Measurements from ENCODE around the gene AQP3.
"Not testable (repeated sequence)": the region's sequence is repeated elsewhere in the genome, so short reads cannot be mapped to it uniquely, and the experiment has no call there.

AQP3 gene

DNA sequence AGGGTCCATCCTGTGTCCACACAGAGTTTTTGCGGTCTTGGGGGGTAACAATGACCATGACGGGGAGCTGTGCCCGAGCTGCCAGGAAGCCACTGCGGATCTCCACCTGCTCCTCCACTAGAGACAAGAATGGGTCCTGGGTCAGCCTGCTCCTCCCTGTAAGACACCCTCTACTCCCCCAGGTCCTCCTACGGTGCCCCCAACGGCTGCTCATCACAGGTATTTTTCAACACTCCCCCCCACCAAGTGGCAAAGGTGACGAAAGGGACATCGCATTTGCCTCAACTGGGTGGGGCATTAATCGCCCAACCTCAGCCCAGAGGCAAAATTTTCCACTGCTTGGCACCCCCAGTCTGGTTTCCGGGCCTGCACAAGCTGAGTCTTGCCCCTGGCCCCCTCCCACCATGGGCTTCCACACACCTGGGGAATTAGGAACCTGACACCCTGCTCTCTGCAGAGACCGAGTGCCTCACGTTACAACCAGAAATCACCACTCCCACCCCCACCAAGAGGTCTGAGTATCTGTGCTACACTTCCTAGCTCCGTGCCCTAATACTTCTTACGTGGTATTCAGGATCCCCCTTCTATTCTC lies 16.7 kb upstream of the AQP3 start:
- no peak for DNase-seq

DNA sequence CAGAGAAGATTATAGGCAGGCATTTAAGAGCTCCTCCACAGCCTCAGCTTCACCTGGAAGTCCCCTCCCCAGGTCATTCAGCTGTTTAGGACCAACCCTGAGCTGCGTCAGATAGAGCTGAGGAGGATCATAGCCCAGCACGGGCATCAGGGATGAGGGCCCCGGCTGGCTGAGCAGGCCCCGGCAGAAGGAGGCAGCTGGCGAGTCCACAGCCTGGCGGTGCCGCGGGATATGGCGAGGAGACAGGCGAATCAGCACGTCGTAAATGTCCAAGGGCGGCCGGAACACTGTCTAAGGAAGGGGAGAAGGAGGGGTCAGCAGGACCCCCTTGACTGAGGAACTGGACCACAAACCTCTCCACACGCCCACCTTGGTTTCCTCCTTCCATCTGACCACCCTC lies 15.8 kb upstream of the AQP3 start:
- DNase-seq, result no peak

DNA sequence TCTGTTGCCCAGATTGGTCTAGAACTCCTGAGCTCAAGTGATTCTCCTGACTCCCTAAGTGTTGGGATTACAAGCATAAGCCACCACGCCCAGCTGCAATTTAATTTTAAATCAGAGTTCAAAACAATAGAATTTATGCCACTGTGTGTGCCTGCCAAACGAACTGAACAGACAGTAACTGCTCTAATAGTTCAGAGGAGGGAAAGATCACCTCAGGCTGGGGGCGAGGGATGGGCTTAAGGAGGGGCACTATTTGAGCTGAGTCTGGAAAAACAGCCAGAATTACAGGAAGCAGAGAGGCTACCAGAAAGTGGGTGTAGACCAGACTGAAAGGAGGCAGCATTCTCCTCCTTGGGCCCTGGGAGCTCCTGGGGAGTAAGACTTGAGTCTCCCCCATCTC lies 14.1 kb upstream of the AQP3 start:
- no peak for DNase-seq

DNA sequence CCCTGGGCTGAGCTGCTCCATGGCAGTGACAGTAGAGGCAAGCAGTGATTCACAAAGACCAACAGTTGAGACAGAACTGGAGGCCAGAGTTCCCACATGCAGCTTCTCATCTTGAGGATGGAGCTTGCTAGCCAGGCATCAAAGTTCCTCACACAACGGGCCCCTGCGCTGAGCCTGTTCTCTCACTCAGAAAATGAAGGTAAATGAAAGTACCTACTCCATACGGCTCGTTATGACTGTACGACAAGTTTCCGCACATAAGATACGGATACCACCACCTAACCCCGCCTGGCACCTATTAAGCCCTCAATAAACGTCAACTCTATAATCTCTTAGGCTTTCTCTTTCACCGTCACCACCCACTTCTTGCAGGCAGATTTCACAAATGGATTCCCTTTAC lies 13.5 kb upstream of the AQP3 start:
- DNase-seq, result no peak

DNA sequence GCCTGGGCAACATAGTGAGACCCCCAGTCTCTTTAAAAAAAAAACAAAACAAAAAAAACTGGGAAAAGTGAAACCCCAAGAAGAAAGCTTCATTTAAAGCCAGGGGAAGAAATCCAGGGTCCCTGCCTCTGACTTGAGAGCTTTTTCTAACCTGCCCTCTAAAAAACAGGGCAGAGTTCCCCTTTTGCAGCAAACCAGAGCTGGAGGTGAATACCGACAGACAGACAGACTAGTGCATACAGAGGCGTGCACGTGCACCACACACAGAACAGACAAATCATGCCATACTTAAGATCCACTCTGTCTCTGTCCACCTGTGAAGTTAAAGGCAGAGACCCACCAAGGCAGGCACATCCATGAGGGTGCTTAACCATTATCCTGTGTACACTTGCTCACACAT lies 11.7 kb upstream of the AQP3 start:
- DNase-seq, result no peak

DNA sequence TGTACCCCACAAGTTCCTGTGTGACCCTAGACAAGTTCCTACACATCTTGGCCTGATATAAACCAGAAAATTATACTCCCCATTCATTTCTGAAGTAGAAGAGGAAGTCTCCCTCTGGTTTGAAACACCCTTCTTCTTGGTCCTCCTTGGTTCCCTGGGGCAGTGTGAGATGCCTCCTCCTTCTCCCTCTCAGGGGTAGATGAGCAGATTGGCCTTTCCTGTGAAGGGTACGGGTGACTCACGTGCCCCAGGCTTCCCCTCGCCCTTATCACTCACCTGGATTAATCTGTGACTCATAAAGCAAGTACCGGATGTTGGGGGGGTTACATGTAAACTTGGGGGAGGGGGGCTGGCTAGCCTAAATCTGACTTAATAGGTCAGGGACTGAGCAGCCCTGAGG lies 11.1 kb upstream of the AQP3 start:
- DNase-seq, result no peak

DNA sequence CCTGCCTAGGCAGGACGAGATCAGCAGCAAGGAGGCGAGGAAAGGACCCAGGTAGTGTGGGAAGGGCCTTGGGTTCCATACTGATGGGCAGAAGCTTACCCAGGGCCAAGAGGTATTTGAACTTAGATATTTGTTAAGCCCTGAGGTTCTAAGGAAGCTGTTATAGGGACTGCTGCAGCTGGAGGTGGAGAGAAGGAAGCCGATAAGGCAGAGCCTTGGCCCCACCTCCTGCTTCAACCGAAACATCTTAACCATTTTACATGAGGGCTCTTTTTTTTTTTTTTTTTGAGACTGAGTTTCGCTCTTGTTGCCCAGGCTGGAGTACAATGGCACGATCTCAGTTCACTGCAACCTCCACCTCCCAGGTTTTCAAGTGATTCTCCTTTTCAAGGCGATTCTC lies 8.6 kb upstream of the AQP3 start:
- DNase-seq, result no peak

DNA sequence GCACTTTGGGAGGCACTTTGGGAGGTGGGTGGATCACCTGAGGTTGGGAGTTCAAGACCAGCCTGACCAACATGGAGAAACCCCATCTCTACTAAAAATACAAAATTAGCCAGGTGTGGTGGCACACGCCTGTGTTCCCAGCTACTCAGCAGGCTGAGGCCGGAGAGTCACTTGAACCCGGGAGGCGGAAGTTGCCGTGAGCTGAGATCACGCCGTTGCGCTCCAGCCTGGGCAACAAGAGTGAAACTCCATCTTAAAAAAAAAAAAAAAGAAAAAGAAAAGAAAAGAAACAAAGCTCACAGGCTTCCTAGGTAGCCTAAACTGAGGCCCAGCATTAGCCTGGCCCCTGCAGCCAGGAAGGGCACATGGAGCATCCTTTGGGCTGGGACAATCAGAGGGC lies 8.1 kb upstream of the AQP3 start:
- not testable (repeated sequence) for DNase-seq

DNA sequence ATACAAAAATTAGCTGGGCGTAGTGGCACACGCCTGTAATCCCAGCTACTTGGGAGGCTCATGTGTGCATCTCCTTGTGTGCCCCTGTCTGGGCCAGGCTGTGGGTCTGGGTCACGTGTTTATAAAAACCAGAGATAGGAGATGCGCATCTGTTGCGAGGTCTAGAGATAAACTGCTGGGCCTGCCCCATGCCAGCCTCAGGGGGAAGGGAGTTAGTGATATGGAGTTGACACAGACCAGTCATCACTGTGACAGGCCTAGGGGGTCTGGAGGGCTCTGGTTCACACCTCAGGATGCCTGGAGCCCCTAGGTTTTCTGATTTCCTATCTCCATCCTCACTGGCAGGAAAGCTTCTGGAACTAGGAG lies 7.3 kb upstream of the AQP3 start:
- DNase-seq, result not testable (repeated sequence)

DNA sequence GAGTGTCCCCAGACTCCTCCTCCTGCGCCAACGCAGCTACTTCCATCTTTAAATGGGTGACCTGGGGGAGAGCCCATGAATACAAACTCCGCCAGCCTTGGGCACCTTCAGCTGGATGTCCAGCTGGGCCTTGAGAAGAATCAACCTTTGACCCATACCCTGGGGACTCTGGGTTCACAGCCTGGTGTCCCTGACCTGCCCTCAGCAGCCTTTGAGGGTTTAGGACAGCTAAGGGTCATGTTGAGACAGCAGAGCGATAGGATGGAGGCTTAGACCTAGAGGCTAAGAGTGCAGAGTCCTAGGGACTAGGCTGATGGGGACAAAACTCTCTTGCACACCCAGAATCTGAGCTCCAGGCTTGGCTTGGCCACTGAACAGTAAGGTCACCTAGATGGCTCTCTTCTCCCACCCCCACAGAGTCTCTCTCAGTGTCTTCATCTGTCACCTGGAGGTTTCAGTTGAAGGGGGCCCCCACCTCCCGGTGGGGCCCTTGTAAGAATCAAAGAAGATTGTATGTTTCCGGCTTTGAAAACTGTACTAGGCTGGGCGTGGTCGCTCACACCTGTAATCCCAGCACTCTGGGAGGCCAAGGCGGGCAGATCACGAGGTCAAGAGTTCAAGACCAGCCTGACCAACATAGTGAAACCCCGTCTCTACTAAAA lies 6.7 kb upstream of the AQP3 start:
- DNase-seq, result no peak

DNA sequence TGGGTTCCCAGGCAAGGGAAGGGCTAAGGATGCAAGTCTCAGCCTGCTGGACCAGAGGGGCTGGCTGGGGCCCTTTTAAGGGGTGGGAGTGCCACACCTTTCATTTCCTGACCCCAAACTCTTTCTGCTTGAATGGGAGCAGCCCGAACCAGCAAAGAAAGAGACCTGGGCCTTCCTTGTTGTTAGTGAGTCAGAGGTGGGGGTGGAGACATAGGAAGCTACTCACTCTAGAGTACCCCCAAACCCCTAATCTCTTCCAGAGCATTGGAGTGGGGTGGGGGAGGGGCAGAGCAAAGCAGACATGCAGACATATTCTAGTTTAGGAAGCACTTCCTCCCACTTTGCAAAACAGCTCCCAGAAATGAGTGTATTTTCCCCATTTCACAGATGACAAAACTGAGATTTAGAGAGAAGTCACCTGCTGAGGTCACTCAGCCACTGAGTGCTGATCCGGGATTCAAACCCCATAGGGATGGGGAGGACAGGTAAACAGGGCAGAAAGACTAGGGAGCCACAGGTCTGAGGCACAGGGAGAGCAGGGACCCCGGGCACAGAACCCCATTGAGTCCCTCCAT lies 6.0 kb upstream of the AQP3 start:
- no peak for DNase-seq

DNA sequence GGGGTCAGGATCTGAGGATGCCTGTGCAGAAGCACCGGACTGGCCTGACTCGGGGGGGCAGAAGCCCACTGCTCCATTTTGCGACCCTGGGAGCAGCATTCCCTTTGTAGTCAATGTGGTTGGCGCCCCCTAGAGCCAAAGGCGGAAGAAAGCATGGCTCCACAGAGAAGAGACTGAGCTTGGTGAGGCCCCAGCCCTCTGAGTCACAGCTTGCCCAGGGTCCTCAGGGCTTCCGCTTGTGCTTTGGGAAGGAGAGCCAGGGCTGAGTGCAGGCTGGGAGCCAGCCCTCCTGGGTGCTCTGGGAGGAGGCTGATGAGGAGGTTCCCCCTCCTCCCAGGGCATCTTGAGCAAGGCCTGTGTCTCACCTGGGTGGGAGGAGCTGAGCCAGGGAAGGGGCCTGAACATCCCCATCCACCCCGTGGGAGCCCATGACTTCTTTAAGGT lies 5.5 kb upstream of the AQP3 start:
- peak; percentile 36 for DNase-seq

DNA sequence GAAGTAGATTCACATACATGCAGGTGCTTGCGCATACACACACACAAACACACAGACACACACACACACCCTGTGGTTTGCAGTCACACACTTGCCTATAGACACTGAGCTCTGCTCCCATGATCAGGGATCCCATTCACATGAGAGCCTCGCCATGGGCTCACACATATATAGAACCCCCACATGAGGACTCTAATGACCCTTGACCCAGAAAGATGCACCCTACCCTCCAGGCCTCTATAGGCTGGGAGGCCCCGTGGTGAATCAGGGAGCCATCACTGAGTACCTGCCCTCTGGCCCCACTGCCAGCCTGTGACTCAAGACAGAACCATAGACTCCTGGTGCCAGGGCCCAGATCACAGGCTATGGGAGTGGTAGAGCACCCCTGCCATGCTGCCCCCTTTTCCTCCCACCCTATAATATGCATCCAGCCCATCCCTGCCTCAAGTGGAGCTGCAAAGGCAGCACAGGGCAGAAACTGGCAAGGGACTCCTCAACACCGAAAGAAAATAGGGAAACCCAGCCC lies 3.3 kb upstream of the AQP3 start:
- no peak for DNase-seq

DNA sequence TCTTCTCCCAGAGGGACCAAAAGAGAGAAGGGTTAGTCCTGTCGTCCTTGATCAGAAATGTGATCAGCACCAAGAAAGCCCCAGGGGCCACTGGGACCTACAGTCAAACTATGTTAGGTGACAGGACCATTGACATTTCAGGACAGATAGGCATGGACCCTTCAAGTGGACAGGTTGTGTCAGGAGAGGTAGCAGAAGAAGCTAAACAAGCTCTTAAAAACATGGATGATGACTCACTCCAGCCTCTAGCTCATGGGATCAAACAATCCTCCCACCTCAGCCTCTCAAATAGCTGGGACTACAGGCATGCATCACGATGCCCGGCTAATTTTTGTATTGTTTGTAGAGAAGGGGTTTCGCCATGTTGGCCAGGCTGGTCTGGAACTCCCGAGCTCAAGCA lies 2.3 kb upstream of the AQP3 start:
- no peak for DNase-seq

DNA sequence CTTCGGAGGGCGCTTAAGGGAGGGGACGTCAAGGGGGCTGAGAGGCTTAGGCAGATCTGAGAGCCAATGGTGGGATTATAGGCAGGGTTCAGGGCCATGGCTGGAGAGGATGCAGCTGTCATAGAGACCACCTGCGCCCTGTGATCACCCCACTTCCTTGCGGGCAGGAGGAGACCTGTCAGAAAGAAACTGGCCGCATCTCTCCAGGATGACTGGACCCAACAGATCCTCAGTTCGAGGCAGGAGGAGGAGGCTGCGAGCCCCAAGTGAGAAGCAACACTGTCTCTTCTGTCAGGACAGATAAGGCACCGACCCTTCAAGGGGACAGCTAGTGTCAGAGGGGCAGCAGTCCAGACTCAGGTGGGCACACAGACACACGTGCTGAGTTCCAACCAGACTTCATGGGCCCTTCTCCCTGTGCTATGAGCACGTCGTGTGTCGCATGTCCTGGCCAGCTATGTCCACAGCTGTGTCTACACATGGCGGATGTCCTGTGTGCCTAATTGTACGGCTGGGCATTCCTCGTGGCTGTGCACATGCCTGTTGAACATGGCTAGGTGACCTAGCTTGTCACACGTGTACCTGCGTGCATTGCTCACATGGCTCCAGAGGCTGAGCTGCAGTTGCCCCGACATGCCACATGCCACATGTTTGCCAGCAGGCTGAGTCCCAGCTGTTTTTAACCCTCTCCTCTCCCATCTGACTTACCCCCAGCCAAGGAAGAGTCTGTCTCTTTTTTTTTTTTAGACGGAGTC lies 583 bp upstream of the AQP3 start:
- no peak for DNase-seq

DNA sequence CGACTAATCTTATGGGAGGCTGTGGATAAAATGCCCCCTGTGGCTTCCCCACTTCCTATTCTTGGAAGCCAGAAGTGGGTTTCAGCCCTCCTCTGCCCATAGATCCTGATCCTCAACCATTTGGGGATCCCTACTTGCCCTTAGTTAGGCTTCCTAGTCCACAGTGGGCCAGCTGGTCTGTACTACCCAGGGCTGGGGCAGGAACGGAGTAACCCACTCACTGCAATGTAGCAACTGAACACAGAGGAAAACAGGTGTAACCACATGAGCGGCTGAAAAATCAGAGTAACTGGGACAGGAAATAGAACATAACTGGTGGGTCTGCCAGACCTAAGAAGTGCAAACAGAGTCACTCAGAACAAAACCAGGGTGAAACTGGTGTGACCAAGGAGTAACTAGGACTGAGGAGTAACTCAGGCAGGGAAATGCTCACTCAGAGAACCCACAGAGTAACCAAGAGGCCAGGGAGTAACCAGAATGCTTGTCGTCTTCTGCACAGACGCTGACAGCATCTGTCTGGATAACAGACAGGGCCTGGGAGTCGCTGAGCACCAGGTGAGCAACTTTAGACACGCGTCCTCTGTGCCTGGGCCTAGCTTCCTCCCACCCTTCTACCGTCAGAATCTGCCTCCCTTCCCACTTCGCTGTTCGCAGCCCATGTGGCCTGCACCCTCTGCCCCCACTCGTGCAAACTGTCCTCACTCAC lies 1.0 kb downstream of the AQP3 start:
- DNase-seq, result no peak

DNA sequence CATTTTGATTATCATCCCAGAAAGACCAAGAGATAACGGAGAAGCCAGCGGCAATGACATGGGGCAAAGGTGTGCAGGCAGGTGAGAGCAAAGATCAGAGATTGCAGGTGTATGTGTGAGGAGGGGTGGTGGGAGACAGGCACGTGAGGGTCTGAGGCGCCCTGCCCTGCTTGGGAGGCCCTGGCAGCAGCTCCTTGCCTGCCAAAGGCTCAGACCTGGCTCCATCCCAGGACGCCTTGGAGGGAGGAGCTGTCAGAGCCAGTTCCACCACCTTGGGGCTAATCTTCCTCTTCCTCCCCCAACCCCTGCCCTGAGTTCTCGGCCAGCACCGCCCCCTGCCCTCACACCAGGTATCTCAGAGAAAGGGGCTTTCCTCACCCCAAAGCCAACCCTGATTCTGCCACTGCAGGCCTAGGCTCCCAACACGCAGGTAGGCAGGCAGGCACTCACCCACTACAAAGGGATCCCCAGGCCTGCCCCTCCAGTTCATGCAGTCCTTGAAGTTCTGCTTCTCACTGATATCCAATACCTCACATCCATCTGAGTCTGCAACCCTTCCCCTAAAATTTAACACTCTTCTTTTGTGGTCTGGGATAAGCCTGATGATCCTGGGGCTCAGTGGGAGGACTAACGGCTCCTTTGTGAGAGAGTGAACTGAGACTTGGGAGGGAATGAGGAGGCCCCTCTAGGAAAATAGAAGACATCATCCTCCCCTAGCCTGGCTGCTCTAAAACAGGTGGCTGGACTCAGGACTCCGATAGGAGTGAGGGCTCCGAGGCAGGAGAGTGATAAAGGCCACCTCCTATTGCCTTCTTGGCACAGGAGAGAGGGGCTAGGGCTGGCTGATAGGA lies 1.8 kb downstream of the AQP3 start:
- DNase-seq, result no peak

DNA sequence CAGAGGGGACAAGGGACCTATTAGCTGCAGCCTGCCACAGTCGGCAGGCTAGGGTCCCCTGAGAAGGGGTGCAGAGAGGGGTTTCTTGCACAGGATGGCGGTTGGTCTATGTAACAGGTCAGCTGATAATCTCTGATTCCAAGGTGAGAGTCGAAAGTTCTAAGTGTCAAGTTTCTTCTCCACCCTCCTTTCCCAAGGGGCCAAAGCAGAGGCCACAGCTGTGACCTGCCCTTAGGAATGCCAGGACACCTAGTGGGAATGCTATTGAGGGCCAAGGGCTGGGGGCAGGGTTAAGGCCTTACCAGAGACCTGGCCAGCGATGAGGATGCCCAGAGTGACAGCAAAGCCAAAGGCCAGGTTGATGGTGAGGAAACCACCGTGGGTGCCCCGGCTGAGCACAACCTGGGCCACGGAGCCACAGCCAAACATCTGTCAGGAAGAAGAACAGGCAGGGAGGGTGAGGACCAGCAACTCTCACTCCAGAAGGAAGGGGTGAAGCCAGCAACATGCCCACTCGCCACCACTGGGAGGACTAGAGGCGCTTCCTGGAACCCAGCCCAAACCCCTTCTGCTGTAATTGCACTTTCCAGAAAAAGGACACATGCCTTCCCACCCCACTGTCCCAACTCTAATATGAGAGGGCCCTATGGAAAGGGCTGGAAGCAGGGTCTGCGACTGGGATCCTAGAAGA lies 3.8 kb downstream of the AQP3 start:
- no peak for DNase-seq

DNA sequence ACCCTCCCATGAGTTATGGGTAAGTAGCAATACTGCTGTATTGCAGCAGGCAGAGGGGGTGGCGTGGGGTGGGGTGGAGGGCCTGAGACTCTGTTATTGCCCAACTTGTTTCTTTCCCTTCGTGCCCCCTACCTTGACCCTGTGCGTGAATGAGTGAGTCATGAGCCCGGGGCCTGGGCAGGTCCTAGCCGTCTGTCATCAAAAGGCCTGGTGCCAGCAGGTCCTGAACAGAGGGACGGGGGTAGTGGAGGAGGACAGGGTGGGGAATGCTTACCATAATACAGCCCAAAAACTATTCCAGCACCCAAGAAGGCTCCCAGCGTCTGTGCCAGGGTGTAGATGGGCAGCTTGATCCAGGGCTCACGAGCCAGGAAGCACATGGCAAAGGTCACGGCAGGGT lies 4.3 kb downstream of the AQP3 start:
- no peak for DNase-seq

DNA sequence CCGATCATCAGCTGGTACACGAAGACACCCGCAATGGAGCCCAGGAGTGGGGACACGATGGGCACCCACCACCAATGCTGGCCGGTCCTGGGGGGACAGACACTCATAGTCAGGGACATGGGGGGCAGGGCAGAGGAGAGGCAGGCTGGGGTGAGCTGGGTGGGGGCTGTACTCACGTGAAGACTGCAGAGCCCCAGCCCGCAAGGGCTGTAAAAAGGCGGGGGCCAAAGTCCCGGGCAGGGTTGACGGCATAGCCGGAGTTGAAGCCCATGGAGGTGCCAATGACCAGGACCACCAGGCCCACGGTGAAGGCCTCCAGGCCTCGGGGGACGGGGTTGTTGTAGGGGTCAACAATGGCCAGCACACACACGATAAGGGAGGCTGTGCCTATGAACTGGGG lies 5.3 kb downstream of the AQP3 start:
- DNase-seq, result no peak

DNA sequence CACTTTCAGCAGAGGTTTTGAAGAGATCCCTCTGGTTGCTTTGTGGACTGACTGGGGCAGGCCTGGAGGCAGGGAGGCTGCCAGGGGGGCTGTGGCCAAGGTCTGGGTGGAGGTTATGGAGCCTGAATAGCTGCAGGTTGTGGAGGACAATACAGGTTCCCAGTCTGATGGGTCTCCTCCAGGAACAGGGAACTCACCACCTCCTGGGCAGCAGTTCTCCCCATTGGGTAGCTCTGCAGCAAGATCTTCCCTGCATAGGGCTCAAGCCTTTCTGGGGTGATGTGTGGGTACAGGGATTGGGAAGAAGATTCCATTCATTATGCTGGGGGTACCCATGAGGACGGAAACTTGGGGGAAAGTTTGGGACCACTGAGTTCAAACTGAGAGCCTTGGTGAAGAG lies 6.8 kb downstream of the AQP3 start:
- no peak for DNase-seq

DNA sequence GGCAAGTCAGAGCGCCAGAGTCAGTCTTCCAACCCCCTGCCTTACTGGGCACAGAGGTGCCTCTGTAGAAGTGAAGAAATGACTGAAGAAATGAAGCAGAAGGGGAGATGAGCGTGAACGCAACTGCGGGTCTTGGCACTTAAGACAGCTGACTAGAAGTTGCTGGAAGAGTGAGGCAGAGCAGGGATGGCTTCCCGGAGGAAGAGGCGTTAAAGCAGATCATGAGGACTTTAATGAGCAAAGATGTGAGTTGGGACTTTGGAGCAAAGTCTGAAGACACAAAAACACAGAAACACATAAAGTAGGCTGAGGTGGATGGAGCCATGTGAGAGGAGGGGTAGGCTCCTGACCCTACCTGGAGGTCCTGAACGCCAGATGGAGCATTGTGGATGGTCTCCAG lies 7.2 kb downstream of the AQP3 start:
- DNase-seq, result no peak
